Adrenal gland (tissue), 12 donors: Measurements from ENCODE around the gene MAPK4. TPM values are rescaled to one million over a fixed set of nuclear protein-coding genes. Genes with fewer than 3 reads are reported as not detected.

Experiments
- DNase-seq, 7 donors: peaks; one replicate each; pipeline ENCODE4 v3.0.0-alpha.2; 2019 to 2020
- H3K27ac ChIP-seq, 5 donors: fragments of 200-600 bp; sonication (generic) in 4 of 5; 1 replicate in 3 of 5; 2 replicates in 2 of 5; pipeline versions ENCODE4 v1.5.1 to v1.8.0; 2016 to 2020; ENCODE audit warnings: mild to moderate bottlenecking in 1 of 5
- H3K27me3 ChIP-seq: fragments of 200-600 bp; 2 replicates; pipeline ENCODE4 v1.8.0; 2021
- H3K36me3 ChIP-seq, 2 donors: fragments of 200-600 bp; replicated peaks in 1 of 2; 1 replicate in 1 of 2; 2 replicates in 1 of 2; pipeline versions ENCODE4 v1.5.1 to v1.8.0; 2018 to 2022
- H3K4me1 ChIP-seq, 2 donors: fragments of 200-600 bp; replicated peaks in 1 of 2; 1 replicate in 1 of 2; 2 replicates in 1 of 2; pipeline versions ENCODE4 v1.5.1 to v1.8.0; 2018 to 2021
- H3K4me3 ChIP-seq, 4 donors: fragments of 200-600 bp; sonication (generic) in 3 of 4; one replicate each; pipeline ENCODE4 v1.5.1; 2016 to 2018
- H3K9me3 ChIP-seq, 3 donors: fragments of 200-600 bp; sonication (generic) in 1 of 3; replicated peaks in 1 of 3; 1 replicate in 2 of 3; 2 replicates in 1 of 3; pipeline versions ENCODE4 v1.5.1 to v1.8.0; 2016 to 2021
- POLR2A ChIP-seq, 2 donors: fragments of 450-650 bp; IDR thresholded peaks; one replicate each; pipeline ENCODE4 v1.6.1; 2017; ENCODE audit warnings: antibody characterized with exemption in 2 of 2, mild to moderate bottlenecking in 2 of 2, moderate library complexity in 1 of 2
- WGBS, 4 donors: extraction: QIAGEN DNeasy Blood & Tissue Kit in 2 of 4; methylation state at CpG; one replicate each; pipeline versions ENCODE4 v1.1.5 to v1.1.7; 2013 to 2017; 5-methylcytosine and 5-hydroxymethylcytosine counted together
- intact Hi-C, 2 donors: fragments of 100-400 bp; cut with DNase I; formaldehyde crosslinking; loops; one replicate each; pipeline versions ENCODE4 v1.14.1 to v1.15.0; 2022 to 2023
- polyA plus RNA-seq, 3 donors: library from polyadenylated mRNA; stranded (reverse); fragments of 200-250 nt in 2 of 3; fragments of 350-450 nt in 1 of 3; fragmentation: Illumina TruSeq in 1 of 3; extraction: RNeasy Lipid Tissue Mini Kit (QIAGEN cat#74804) in 1 of 3; gene quantifications; one replicate each; pipeline ENCODE4 v1.2.3, GENCODE V29; 2013 to 2014
- total RNA-seq, 9 donors: library from RNA; depleted of rRNA in 4 of 9; stranded (reverse); fragments of >200 nt in 4 of 9; fragments of 120-200 nt in 1 of 9; fragmentation: NEBNext Ultra II Directional in 1 of 9; extraction: Animal tissue kit (Norgen Biotek cat#: 25700) in 1 of 9; gene quantifications; one replicate each; pipeline versions ENCODE4 v1.1.0 to v1.2.4, GENCODE V29; 2013 to 2023
- TF ChIP-seq, protein P1 (sequence below), 6 experiments: fragments of 450-650 bp in 4 of 6; fragments of 200-600 bp in 2 of 6; sonication (generic) in 1 of 6; IDR thresholded peaks; 1 replicate in 5 of 6; 2 replicates in 1 of 6; pipeline versions ENCODE4 v1.5.1 to v1.8.0; 2016 to 2021; ENCODE audit warnings: antibody characterized with exemption in 6 of 6, mild to moderate bottlenecking in 2 of 6, moderate library complexity in 1 of 6
- donor health status: healthy with polysubstance abuse.
- donor health status: Bipolar disorder and iron deficiency.
- donor health status: DM: yes; HTN: yes; CAD: no.
- donor health status: DM: no; HTN: no; CAD: no.
- donor health status: DM: no; HTN: no; CAD: no.
- donor health status: DM: yes; HTN: yes; CAD: no.

Gene MAPK4
- total and polyA plus RNA-seq, 12 donors = 16.3 to 231 (median 33.9) TPM

- 87 to 90% (median 88%) methylated on average over 2 to 4 of the region's 4 CpGs for WGBS, 4 donors
- Histone ChIP-seq H3K9me3 (no peaks in the 10 kb centered on the region), H3K27ac (peak overlapping the region in 1 of 5 donors; percentile 70), H3K4me3 (no peak overlapping the region), H3K36me3 (no peaks in the 10 kb centered on the region), H3K4me1 (peaks cover 5 to 9% of the 10 kb centered on the region in 2 donors), H3K27me3 (no peaks in the 10 kb centered on the region)
- TF ChIP-seq POLR2A (IDR thresholded peaks at IDR 0.05) = no peak
- no peak for DNase-seq
- intact Hi-C loops = no loop called here
Measured at GRCh38 chr18:50720325-50720674, 160.4 kb downstream of the MAPK4 start.

- intact Hi-C loops = no loop called here
- 91 to 97% (median 92%) methylated on average over 4 of the region's 4 CpGs for WGBS, 4 donors
- Histone ChIP-seq H3K9me3 (no peaks in the 10 kb centered on the region), H3K4me1 (peaks cover 7 to 12% of the 10 kb centered on the region in 2 donors), H3K27me3 (no peaks in the 10 kb centered on the region), H3K27ac (no peak overlapping the region), H3K36me3 (no peaks in the 10 kb centered on the region), H3K4me3 (no peak overlapping the region)
- DNase-seq = no peak
- TF ChIP-seq, protein P1, sequence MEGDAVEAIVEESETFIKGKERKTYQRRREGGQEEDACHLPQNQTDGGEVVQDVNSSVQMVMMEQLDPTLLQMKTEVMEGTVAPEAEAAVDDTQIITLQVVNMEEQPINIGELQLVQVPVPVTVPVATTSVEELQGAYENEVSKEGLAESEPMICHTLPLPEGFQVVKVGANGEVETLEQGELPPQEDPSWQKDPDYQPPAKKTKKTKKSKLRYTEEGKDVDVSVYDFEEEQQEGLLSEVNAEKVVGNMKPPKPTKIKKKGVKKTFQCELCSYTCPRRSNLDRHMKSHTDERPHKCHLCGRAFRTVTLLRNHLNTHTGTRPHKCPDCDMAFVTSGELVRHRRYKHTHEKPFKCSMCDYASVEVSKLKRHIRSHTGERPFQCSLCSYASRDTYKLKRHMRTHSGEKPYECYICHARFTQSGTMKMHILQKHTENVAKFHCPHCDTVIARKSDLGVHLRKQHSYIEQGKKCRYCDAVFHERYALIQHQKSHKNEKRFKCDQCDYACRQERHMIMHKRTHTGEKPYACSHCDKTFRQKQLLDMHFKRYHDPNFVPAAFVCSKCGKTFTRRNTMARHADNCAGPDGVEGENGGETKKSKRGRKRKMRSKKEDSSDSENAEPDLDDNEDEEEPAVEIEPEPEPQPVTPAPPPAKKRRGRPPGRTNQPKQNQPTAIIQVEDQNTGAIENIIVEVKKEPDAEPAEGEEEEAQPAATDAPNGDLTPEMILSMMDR (IDR thresholded peaks at IDR 0.05) = no peak
- no peak for TF ChIP-seq POLR2A (IDR thresholded peaks at IDR 0.05)
Measured at GRCh38 chr18:50721006-50721405, 161.1 kb downstream of the MAPK4 start.

DNA sequence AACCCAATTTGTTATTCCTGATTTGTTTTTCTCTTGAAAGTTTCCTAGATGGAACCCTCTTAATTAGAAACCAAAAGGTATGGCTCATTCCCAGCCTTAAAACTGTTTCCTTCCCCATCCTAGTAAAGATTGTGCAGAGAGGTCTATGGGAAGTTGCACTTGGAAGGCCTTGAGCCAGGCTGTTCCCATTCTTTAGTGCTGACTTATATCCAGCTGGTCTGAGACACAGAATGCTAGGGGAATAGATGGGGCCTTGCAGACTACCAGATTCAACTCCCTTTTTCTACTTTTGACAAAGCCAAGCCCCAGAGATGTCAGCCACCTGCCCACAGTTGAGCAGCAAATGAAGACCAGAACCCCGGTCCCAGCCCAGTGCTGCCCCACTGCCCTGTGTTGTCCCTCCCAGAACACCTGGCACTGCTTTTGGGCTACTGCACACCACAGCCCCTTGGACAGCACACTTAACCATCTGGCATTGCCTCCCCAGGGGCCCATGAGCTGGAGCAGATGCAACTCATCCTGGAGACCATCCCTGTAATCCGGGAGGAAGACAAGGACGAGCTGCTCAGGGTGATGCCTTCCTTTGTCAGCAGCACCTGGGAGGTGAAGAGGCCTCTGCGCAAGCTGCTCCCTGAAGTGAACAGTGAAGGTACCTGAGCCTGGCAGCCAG lies 161.7 kb downstream of the MAPK4 start:
- 88 to 100% (median 94%) methylated on average over 1 to 4 of the region's 4 CpGs for WGBS, 4 donors
- H3K9me3 ChIP-seq = no peaks in the 10 kb centered on the region
- peak overlapping the region in 1 of 5 donors; percentile 3 for H3K27ac ChIP-seq
- H3K27me3 ChIP-seq = no peaks in the 10 kb centered on the region
- H3K4me1 ChIP-seq = peaks cover 7 to 12% of the 10 kb centered on the region in 2 donors
- intact Hi-C loops = no loop called here
- H3K4me3 ChIP-seq = no peak overlapping the region
- no peak for TF ChIP-seq POLR2A (IDR thresholded peaks at IDR 0.05)
- TF ChIP-seq, protein P1 (IDR thresholded peaks at IDR 0.05) = no peak
- H3K36me3 ChIP-seq = no peaks in the 10 kb centered on the region
- DNase-seq = no peak

GRCh38 chr18:50722311-50722710 lies 162.4 kb downstream of the MAPK4 start:
- TF ChIP-seq, protein P1 (IDR thresholded peaks at IDR 0.05) = no peak
- no peak for TF ChIP-seq POLR2A (IDR thresholded peaks at IDR 0.05)
- H3K4me1 ChIP-seq = peaks cover 11 to 12% of the 10 kb centered on the region in 2 donors
- H3K9me3 ChIP-seq = no peaks in the 10 kb centered on the region
- H3K36me3 ChIP-seq = no peaks in the 10 kb centered on the region
- peak overlapping the region in 1 of 5 donors; percentile 3 for H3K27ac ChIP-seq
- DNase-seq = no peak
- 90 to 95% (median 95%) methylated on average over 4 of the region's 4 CpGs for WGBS, 4 donors
- H3K27me3 ChIP-seq = no peaks in the 10 kb centered on the region
- no peak overlapping the region for H3K4me3 ChIP-seq
- intact Hi-C loops = no loop called here

GRCh38 chr18:50724751-50725151 lies 164.9 kb downstream of the MAPK4 start:
- TF ChIP-seq, protein P1 (IDR thresholded peaks at IDR 0.05) = no peak
- TF ChIP-seq POLR2A (IDR thresholded peaks at IDR 0.05) = no peak
- Histone ChIP-seq H3K36me3 (no peaks in the 10 kb centered on the region), H3K4me1 (peaks cover 12 to 19% of the 10 kb centered on the region in 2 donors), H3K4me3 (no peak overlapping the region), H3K27ac (peak overlapping the region in 3 of 5 donors; percentile 16 to 65 (median 56)), H3K27me3 (no peaks in the 10 kb centered on the region), H3K9me3 (no peaks in the 10 kb centered on the region)
- WGBS, 4 donors = 40 to 66% (median 47%) methylated on average over 2 to 5 of the region's 5 CpGs
- intact Hi-C loops = no loop called here
- peak; percentile 22 to 85 (median 78) for DNase-seq
